Measurements from ENCODE around the gene AFF2.

The AFF2 gene

DNA sequence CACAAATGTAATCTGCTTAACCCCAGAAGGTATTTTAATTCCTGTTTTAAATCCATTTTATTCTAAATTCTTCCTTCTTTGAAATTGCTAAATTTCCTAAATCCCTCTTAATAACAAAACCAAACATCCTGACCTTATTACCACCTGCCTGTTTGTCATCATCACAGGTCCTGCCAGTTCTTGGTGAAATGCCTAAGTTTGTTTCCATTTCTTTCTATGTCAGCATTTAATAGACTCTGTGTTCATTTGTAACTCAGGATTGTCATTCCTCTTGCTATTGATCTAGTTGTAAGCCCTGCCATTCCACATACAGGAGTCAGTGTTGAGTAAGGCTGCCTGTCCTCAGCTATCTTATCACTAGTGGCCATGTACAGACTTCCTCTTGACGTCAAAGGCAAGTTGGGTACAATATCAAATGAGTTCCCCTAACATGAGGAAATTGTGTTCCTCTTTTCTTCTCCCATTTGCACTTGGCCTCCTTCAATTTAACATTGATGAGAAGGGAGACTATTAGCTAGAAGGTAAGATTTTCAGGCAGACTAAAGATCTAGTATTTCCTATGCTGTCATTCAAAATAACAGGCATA, 440.1 kb downstream of the AFF2 start:
- no peak for DNase-seq

GRCh38 chrX:148942754-148943153, 442.3 kb downstream of the AFF2 start:
- no peak for DNase-seq

- DNase-seq: no peak
These were observed 447.1 kb downstream of the AFF2 start for GRCh38 chrX:148947399-148947975.

DNA sequence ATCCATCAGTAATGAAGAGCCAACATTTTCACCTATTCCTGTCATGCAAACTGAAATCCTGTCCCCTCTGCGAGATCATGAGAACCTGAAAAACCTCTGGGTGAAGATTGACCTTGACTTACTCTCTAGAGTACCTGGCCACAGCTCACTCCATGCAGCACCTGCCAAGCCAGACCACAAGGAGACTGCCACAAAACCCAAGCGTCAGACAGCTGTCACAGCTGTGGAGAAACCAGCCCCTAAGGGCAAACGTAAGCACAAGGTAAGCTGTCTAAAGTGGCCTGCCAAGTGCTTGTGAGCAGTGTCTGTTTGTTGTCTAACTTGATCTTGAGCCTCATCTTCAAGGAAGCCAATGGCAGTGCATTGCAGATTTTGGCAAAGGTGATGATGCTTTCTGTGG, 455.9 kb downstream of the AFF2 start:
- DNase-seq: no peak

DNA sequence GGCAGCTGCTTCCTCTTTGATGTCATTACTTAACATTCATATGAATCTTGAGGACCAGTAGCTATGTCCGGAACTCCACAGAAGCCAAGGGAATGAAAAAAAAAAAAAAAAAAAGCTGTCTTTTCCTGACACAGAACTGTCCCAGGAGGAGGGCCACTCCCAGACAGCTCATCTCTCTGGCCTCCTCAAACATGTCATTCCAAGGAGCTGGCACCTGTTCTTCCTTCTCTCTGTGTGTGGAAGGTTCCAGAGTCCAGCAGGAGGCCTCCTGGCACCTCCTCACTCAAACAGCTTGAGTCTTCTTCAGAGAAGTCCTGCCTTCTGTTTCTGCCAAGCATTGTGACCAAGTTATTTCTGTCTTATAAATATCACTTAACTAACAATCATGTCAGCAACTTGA, 458.5 kb downstream of the AFF2 start:
- DNase-seq: no peak

DNA sequence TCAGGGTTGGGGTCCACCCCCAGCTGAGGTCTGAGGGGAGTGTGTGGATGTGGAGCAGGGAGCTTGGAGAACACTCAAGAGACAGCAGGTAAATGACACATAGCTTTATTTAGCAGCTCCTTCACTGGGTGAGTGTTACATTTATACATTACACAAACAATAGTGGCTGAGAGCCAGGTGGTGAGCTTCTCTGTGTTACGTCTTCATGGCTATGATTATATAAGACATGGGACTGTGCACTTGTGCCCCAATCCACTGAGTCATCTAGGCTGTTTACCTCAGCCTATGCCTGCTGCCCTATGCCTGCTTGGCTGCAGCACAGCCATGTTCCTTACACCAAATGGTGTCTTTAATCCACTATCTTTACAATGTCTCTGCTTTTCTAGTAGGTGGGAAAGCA, 459.6 kb downstream of the AFF2 start:
- no peak for DNase-seq

DNA sequence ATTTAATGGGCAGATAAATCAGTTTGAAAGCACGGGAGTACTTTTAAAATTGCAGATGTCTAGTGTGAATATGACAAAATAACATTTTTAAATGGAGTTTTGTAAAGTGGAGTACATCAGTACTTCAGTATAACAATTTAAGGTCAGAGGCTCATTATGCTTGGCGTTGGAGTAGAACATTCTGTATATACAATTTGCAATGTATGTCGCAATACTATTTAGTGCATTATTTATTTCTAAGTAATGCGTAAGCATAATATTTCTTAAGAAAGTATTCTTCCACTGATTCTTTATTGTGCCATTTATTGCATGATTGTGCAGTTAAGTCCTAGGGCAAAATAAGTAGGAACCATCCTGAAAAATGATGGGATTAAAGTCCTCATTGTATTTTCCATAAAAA, 461.6 kb downstream of the AFF2 start:
- no peak for DNase-seq

DNA sequence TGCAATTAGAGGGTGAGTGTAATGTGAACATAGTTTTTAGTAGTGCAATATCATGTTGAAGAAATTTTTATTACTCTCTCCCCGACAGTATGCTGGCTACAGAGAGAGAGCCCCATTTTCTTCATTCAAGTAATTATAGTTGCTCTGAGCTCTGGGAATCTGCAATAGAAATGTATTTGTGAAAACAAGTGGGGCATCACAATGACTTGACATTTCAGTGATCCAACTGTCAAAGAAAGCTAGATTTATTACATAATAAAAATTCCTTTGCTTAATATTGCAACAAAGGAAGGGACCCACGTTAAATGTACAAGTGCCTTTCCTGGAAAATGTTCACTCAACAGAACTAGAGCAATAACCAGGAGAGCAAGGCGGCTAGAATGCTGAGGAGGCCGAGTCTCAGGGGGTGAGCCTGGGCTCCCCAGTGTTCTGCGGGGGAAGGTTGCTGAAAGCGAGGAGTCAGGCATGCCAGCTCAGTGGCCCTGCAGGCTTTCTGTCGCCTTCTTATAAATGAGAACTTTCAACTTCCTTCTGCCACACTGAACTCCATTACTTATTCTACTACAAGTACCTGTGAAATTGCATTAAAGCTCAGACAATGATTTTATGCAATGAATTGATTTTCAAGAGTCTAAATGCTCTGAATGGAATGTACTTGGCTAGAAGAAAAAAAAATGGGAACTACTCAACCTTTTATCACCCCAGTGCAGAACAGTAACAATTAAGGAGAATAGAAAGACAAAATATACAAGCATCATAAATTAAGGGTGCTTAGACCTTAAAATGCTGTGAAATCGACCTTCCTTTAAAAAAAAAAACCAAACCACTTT, 476.4 kb downstream of the AFF2 start:
- DNase-seq: no peak

- no peak for DNase-seq
These were observed 479.4 kb downstream of the AFF2 start for GRCh38 chrX:148979786-148980185.

- DNase-seq: no peak
These were observed 483.8 kb downstream of the AFF2 start for GRCh38 chrX:148984238-148984637.

DNA sequence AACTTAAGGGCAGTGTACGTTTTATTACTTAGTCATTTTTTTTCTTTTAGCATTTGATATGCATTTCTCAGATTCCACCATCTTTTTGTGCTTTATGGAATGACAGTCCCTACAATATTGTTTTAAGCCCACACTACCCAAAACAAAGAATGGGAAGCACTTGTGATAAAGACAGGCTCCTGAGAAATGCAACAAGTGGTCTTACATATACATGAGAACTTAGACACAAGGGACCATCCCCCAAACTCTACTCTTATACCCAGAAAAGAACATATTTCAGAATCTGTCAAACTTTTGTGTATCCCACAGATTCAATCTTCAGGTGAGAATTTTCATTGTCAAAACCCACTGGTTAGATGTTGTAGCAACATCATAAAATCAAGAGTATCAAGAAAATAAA, 491.1 kb downstream of the AFF2 start:
- no peak for DNase-seq

- DNase-seq: no peak
These were observed 495.2 kb downstream of the AFF2 start for GRCh38 chrX:148995661-148996060.

DNA sequence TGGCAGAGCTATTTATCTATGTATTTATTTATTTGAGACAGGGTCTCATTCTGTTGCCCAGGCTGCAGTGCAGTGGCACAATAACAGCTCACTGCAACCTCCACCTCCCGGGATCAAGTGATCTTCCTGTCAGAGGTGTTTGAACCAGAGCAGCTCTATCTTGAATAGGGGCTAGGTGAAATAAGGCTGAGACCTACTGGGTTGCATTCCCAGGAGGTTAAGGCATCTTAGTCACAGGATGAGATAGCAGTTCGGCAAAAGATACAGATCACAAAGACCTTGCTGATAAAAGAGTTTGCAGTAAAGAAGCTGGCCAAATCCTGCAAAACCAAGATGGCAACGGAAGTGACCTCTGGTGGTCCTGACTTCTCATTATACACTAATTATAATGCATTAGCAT, 501.9 kb downstream of the AFF2 start:
- no peak for DNase-seq

DNA sequence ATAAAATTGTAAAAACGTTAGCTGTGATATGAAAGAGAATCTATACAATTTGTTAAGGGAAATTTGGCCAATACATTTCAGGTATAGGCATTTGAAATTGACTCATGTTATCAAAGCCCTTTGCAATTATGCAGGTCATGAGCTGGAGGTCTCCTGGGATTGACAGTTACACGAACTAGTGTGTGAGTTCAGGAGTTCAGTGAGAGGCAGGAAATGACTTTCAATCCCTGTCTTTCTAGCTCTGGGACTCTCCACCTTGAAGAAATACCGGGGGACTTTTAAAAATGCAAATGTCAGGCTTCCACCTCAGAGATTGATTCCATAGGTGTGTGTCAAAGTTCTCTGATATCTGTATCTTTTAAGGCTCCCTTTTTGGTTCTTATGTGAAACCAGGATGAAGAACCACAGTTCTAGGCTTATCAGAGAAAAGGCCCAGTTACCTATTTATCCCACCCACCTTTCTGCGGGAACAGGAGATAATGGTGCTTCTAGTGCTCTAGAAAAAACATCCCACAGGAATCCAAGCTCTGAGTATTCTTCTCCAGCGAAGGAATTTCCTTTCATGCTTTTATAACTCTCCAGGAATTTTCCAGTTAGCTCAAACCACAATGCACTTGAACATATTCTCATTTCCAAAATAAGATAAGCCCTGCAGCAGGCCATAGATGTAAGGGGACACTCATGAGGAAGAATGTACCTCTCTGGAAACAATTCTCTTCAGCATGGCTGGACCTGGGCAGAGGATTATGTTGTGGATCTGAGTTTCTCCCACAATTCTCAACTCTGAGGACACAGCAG, 503.6 kb downstream of the AFF2 start:
- DNase-seq: no peak

DNA sequence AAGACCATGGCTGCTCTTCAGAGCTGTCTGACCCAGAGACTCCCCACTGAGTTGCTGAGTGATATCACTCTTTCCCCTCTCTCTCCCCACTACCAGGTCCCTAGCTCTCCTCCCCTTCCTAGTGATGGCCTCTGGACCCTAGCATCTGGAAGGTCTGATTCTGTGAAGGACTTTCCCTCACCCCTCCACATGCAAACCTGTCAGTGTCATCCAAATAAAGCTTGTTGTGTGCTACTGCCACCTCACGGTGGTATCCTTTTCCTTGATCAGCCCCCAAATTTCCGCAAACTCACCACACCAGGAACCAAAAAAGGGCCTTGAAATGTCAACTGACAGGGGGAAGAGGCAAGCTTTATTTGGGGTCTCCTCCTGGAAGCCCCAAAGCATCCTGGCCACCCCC, 504.5 kb downstream of the AFF2 start:
- no peak for DNase-seq

DNA sequence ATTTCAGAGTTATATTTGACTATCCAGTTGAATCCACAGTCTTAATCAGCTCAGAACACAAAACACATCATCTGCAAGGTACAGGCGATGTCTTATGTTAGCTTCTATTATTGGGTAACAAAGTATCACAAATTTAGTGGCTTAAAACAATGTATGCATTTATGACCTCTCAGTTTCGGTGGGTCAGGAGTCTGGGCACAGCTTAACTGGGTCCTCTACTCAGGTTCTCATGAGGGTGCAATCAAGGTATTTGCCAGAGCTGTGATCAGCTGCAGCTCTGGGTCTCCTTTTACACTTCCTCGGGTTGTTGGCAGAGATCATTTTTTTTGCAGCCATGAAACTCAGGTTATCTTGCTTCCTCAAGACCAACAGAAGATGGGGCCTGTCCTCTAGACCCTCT, 505.8 kb downstream of the AFF2 start:
- no peak for DNase-seq

- no peak for DNase-seq
These were observed 507.0 kb downstream of the AFF2 start for GRCh38 chrX:149007423-149007822.

- peak; percentile 29 to 46 for DNase-seq
These were observed 509.8 kb downstream of the AFF2 start for GRCh38 chrX:149010013-149010852.

DNA sequence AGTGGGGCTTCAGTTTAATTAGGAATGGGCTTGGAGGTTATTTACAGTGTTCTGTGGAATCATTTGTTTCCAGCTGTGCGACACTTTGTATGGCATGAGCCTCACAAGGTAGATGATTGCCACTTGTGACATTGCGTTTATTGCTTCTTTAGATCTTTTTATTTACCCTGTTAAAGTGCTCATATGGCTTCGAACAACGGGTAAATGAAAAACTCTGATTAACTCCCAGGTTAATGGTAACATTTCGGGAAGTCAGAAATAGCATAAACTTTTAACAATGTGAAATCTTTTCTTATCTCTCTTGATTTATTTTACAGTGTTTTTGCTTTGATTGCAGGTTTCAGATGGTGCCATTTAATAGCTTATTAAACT, 510.4 kb downstream of the AFF2 start:
- no peak for DNase-seq

DNA sequence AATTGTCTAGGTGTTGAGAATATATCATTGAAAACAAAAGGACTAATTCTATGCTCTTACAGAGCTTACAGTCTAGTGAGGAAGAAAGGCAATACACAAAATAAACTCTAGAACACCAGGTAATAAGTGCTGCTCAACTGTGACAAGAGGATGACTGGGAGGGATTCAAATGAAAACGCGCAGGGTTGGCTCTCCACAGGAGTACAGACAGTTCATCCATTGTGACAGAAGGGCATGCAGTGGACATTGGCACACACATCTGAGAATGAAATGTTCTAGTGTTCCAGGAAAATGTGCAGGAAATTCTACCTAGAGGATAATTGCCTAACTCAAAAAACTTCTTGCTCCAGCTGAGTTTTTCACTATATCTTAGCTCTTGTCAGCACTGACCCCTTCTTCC, 512.7 kb downstream of the AFF2 start:
- DNase-seq: no peak

GRCh38 chrX:149021159-149021558, 520.7 kb downstream of the AFF2 start:
- no peak for DNase-seq

- no peak for DNase-seq
These were observed 522.1 kb downstream of the AFF2 start for GRCh38 chrX:149022485-149022884.

DNA sequence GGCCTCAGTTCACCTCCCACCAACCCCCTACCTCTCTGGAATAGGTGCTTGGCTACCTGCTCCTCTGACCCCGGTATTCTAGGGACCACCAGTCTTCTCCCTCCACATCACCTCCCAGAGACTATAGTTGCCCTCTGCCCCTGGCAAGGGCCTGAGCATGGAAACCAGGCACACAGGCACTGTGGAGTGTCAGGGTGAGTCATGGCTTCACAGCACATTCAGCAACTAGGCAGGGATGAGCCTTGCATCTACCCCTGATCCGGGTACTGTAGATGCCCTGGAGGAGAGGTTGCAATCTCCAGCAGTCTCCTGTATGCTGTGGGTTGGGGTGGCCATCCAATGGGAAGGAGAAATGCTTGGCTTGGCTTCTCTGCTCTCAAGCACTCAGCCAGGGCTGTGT, 532.0 kb downstream of the AFF2 start:
- DNase-seq: no peak
